Liver (tissue), 3 donors: ENCODE results near the gene ATP2B3.

ENCODE experiments used
- TAF1 ChIP-seq: conservative IDR thresholded peaks from 2 replicates; pipeline ENCODE4 v1.6.1; 2016; ENCODE audit warnings: antibody characterized with exemption, mild to moderate bottlenecking
- TF ChIP-seq, protein P1 (sequence below): fragments of 150-350 bp; IDR thresholded peaks from 2 replicates; pipeline ENCODE4 v1.5.1; 2017; ENCODE audit warnings: improper control_type of control experiment, low read depth, low read length; ENCODE audit not compliant: missing input control
- TF ChIP-seq, protein P2 (sequence below): IDR thresholded peaks from 2 replicates; pipeline ENCODE4 v1.6.1; 2016; ENCODE audit warnings: antibody characterized with exemption
- TF ChIP-seq, protein P3 (sequence below): IDR thresholded peaks from 2 replicates; pipeline ENCODE4 v1.6.1; 2016; ENCODE audit warnings: antibody characterized with exemption
- TF ChIP-seq, protein P4 (sequence below): IDR thresholded peaks from 2 replicates; pipeline ENCODE4 v1.6.1; 2016; ENCODE audit warnings: antibody characterized with exemption, mild to moderate bottlenecking
- donor health status: healthy.
- donor health status: healthy.

DNA sequence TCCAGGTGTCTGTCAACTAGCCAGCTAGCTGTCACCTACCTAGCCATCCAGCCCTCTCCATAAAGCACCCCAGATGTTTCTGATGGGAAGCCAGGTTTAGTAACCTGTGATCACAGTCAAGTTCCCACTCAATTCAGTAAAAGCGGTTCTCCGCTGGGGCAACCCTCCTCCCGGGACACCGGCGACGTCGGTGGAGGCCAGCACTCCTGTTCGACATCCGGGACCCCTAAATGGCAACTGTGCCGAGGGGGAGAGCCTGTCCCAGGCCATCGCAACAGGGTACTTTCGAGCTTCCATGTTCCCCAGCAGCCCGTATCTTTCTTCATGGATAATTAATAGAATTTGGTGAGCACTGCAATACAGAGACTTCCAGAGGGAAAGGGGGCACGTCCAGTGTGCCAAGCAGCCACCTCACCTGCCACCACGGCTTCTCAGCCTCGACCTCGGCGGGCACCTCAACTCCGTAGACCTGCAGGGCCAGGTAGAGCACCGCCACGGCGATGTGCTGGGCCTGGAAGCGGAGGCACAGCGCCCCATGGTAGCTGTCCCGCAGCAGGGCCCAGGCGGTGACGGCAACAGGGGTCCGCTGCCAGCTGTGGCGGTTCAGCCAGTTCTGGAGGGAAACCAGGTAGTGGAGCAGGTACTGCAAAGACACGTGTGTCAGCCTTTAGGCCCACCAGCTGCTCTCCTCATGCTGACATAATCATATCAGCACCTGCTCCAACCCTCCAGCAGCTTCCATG lies 74.8 kb downstream of the ATP2B3 start:
- TF ChIP-seq, protein P1, sequence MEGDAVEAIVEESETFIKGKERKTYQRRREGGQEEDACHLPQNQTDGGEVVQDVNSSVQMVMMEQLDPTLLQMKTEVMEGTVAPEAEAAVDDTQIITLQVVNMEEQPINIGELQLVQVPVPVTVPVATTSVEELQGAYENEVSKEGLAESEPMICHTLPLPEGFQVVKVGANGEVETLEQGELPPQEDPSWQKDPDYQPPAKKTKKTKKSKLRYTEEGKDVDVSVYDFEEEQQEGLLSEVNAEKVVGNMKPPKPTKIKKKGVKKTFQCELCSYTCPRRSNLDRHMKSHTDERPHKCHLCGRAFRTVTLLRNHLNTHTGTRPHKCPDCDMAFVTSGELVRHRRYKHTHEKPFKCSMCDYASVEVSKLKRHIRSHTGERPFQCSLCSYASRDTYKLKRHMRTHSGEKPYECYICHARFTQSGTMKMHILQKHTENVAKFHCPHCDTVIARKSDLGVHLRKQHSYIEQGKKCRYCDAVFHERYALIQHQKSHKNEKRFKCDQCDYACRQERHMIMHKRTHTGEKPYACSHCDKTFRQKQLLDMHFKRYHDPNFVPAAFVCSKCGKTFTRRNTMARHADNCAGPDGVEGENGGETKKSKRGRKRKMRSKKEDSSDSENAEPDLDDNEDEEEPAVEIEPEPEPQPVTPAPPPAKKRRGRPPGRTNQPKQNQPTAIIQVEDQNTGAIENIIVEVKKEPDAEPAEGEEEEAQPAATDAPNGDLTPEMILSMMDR = no peak
- TF ChIP-seq TAF1 = no peak
- TF ChIP-seq, protein P2, sequence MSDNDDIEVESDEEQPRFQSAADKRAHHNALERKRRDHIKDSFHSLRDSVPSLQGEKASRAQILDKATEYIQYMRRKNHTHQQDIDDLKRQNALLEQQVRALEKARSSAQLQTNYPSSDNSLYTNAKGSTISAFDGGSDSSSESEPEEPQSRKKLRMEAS = no peak
- TF ChIP-seq, protein P3, sequence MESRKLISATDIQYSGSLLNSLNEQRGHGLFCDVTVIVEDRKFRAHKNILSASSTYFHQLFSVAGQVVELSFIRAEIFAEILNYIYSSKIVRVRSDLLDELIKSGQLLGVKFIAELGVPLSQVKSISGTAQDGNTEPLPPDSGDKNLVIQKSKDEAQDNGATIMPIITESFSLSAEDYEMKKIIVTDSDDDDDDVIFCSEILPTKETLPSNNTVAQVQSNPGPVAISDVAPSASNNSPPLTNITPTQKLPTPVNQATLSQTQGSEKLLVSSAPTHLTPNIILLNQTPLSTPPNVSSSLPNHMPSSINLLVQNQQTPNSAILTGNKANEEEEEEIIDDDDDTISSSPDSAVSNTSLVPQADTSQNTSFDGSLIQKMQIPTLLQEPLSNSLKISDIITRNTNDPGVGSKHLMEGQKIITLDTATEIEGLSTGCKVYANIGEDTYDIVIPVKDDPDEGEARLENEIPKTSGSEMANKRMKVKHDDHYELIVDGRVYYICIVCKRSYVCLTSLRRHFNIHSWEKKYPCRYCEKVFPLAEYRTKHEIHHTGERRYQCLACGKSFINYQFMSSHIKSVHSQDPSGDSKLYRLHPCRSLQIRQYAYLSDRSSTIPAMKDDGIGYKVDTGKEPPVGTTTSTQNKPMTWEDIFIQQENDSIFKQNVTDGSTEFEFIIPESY = no peak
- TF ChIP-seq, protein P4, sequence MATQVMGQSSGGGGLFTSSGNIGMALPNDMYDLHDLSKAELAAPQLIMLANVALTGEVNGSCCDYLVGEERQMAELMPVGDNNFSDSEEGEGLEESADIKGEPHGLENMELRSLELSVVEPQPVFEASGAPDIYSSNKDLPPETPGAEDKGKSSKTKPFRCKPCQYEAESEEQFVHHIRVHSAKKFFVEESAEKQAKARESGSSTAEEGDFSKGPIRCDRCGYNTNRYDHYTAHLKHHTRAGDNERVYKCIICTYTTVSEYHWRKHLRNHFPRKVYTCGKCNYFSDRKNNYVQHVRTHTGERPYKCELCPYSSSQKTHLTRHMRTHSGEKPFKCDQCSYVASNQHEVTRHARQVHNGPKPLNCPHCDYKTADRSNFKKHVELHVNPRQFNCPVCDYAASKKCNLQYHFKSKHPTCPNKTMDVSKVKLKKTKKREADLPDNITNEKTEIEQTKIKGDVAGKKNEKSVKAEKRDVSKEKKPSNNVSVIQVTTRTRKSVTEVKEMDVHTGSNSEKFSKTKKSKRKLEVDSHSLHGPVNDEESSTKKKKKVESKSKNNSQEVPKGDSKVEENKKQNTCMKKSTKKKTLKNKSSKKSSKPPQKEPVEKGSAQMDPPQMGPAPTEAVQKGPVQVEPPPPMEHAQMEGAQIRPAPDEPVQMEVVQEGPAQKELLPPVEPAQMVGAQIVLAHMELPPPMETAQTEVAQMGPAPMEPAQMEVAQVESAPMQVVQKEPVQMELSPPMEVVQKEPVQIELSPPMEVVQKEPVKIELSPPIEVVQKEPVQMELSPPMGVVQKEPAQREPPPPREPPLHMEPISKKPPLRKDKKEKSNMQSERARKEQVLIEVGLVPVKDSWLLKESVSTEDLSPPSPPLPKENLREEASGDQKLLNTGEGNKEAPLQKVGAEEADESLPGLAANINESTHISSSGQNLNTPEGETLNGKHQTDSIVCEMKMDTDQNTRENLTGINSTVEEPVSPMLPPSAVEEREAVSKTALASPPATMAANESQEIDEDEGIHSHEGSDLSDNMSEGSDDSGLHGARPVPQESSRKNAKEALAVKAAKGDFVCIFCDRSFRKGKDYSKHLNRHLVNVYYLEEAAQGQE = no peak
